GM19463 (cell line): ENCODE measurements around the gene CD200R1L.

Experiments
- ATAC-seq: cut with Tn5 transposase; IDR thresholded peaks from one replicate; pipeline ENCODE4 v1.9.1; 2021; ENCODE audit warnings: mild to moderate bottlenecking, moderate library complexity; ENCODE audit not compliant: unreplicated experiment

The CD200R1L gene

GRCh38 chr3:112793326-112794081 lies 53.2 kb downstream of the CD200R1L start:
- ATAC-seq, result no peak

- no peak for ATAC-seq
These were observed 54.9 kb downstream of the CD200R1L start for GRCh38 chr3:112791736-112792135.

DNA sequence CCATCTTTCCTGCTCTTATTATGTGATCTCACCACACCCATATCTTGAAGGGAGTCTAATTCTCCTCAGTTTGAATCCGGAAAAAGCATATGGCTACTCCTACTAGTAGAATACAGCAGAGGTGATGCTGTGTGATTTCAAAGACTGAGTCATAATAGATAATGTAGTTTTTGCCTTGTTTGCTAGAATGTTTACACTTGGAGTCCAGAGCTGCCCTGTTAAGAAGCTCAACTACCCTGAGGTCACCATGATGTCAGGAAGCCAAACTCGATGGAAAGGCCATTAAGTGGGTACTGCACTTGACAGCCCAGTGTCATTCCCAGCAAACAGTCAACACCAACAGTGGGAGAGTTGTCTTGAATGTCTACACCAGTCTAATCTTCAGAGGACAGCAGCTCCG lies 56.9 kb downstream of the CD200R1L start:
- no peak for ATAC-seq

- ATAC-seq, result no peak
These were observed 59.6 kb downstream of the CD200R1L start for GRCh38 chr3:112786881-112787579.

GRCh38 chr3:112786002-112786590 lies 60.6 kb downstream of the CD200R1L start:
- ATAC-seq, result no peak

- no peak for ATAC-seq
These were observed 61.2 kb downstream of the CD200R1L start for GRCh38 chr3:112785321-112786001.

GRCh38 chr3:112782491-112782890 lies 64.2 kb downstream of the CD200R1L start:
- no peak for ATAC-seq

GRCh38 chr3:112781599-112781998 lies 65.1 kb downstream of the CD200R1L start:
- ATAC-seq, result no peak

DNA sequence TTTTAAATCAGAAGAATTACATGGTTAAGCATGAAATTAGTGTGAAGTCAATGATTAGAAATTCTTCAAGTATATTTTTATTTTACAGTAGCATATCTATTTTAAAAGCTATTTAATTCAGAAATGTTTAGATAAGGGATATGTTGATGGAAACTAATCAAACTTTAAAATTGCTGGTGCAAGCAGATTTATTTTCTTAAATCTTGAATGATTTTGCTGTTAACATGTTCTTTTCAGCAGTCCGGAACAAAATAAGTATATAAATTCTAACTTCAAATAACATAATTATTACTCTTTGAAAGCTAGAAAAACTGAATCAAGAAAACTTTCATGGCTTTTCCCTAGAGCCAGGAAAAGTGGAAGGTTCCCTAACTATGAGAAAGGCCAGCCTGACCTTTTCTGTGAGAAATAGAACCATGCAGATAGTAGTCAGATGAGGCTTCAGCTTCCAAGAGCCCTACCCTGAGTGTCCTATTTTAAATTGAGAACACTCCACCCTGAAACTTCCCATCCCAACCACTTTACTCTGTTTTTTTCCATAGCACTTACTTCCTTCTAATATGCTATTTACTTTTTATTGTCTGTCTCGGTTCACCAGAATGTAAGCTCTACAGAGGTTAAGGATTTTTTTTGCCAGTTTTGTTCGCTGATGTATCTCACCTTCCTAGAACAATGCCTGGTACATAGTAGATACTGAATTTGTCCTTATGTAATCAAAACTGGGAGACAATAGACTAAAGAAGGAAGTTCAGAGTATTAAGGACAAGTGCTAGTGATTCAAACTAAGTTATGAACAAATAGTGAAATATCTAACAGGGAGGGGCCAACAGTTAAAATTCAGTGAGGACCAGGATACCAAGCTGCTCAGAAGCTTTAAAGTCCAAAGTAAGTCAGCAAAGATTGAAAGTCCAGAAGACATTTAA lies 66.8 kb downstream of the CD200R1L start:
- no peak for ATAC-seq

GRCh38 chr3:112779011-112779410 lies 67.7 kb downstream of the CD200R1L start:
- ATAC-seq, result no peak

GRCh38 chr3:112778353-112778948 lies 68.2 kb downstream of the CD200R1L start:
- no peak for ATAC-seq

- ATAC-seq, result no peak
These were observed 68.9 kb downstream of the CD200R1L start for GRCh38 chr3:112777811-112778210.

DNA sequence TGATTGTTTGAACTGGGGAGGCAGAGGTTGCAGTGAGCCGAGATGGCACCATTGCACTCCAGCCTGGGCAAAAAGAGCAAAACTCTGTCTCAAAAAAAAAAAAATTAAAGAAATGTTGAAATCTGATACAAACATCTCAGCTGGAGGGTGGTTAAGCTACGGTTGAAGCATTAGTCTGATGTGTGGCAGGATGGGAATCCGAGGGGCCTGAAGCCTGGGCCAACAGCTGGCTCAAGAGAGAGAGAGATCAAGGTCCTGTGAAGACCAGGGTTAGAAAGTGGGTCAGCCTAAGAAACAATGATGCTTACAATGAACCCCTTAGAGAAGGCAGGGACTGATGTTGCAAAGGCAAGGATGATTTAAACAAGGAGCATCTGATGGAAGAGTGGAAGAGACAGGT lies 69.8 kb downstream of the CD200R1L start:
- no peak for ATAC-seq

DNA sequence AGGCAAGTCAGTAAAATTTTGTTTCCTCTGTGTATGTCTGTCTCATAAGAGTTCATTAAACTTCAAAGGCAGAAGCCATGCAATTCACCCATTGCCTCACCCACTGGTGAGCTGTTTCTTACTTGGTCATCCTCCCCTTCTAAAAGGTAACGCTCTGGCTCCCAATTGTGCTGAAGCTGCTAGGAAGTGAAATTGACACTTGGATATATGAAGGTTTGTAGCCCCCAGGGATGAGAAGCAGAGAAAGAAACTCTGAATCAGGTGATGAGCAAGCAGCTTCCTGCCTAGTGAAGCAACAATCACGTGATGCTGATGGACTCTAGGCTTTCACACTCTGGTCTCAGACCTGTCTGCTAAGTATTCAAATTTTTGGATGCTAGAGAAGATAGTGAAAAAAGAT lies 70.7 kb downstream of the CD200R1L start:
- ATAC-seq, result no peak

DNA sequence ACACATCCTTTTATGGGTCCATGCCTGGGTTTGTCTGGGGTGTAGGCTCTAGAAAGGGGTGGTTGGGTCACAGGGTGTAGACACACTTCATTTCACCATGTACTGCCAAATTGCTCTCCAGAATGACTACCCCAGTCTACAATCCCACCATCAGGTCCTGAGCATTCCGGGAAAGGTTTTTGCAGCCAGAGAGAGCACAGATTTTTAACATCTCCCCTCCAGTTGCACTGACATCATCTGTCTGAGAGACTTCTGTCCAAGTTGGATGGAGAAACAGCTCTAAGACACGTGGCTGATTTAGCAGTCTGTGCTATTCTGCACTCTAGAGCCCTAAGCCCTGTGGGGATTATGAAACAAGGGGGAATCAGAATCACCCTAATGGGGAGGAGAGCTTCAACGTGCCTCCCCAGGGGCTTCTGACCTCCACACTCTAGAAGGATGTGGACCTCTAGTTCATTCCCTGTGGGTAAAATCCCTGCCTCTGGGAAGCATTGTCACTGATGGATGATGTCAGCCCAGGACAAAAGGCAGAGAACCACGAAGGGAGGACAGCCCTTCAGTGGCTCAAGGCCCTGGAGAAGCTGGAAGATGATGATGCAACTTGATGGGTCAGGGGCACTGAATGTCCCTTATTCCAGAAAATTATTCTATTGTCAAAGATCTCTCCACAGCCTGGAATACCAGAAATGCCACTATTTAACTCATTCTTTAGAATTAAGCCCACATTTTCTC lies 71.5 kb downstream of the CD200R1L start:
- ATAC-seq, result no peak

DNA sequence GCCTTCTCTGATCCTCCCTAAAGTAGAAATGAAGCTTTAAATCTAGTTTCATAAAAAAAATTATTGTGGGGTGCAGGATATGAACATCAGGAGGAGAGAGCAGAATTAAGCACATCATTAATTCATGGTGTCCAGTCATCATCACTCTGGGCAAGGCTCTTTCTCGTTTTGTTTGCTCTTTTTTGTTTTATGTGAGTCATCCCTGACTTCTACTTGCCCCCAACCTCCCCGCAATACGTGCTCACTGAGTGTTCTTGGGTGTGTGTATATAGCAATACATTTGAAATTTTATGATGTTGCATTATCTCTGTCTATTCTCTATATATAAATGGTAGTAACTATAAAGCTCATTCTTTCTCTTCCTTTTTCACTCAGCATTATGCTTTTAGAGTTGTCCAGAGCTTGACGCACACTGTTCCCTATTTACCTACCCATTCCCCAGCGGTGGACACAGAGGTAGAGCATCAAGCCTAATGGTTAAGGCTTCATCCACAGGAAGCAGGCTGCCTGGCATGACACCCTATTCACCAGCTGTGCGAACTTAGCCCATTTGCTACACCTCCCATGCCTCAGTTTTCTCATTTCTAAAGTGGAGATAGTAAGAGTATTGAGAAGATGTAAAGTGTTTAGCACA lies 72.3 kb downstream of the CD200R1L start:
- no peak for ATAC-seq

DNA sequence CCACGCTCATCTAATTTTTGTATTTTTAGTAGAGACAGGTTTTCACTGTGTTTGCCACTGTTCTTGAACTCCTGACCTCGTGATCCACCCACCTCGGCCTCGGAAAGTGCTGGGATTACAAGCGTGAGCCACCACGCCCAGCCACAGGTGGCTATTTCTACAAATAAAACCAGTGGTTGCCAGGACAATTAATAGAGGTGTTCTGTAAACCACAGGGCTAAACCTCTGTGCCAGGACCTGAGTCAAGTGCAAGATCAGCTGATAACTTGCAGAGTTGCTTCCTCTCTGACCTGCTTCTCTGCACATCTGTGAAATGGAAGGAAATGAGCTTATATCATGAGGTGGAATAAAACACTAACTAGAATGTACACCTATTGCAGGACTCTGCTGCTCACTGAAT lies 72.8 kb downstream of the CD200R1L start:
- peak; percentile 59 for ATAC-seq

GRCh38 chr3:112770951-112771350 lies 75.7 kb downstream of the CD200R1L start:
- no peak for ATAC-seq
